HG02763 (cell line): ENCODE data around the gene PLXNB1.
A peak's percentile ranks its signal among the peaks of the same experiment; 100 is the strongest.
"Not testable (repeated sequence)": the region's sequence is repeated elsewhere in the genome, so short reads cannot be mapped to it uniquely, and the experiment has no call there.

Experiments used
- ATAC-seq: cut with Tn5 transposase; IDR thresholded peaks from one replicate; pipeline ENCODE4 v1.9.1; 2021; ENCODE audit warnings: mild to moderate bottlenecking, moderate library complexity; ENCODE audit not compliant: unreplicated experiment

PLXNB1 gene

GRCh38 chr3:48464713-48465221, 34.9 kb upstream of the PLXNB1 start:
- ATAC-seq = no peak

- no peak for ATAC-seq
Observed at GRCh38 chr3:48463703-48464102, 33.8 kb upstream of the PLXNB1 start.

DNA sequence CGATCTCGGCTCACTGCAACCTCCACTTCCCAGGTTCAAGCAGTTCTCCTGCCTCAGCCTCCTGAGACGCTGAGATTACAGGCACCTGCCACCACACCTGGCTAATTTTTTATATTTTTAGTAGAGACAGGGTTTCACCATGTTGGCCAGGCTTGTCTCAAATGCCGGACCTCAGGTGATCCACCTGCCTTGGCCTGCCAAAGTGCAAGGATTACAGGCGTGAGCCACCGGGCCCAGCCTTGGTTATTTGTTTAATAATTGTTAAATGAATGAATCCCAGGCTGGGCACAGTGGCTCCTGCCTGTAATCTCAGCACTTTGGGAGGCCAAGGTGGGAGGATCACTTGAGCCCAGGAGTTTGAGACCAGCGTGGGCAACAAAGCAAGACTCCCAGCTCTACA, 31.9 kb upstream of the PLXNB1 start:
- not testable (repeated sequence) for ATAC-seq

GRCh38 chr3:48460517-48460902, 30.6 kb upstream of the PLXNB1 start:
- no peak for ATAC-seq

GRCh38 chr3:48459773-48460516, 30.1 kb upstream of the PLXNB1 start:
- ATAC-seq = no peak

DNA sequence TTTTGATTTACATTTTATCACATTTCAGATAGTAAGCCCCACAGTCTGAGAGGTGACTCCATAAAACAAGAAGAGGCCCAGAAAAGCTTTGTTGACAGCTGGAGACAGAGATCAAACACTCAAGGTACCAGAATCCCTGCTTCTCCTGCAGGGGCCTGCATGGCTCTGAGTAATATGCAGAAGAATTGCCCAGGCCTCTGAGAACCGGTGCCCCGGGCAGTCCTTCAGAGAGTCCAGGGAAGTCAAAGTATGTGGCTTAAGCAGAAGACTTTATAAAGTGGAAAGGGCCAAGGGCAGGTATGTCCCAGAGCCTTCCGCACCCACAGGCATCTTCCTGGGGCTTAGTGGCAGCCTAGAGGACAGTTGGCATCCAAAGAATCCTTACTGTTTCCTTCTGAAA, 29.4 kb upstream of the PLXNB1 start:
- no peak for ATAC-seq

- ATAC-seq = no peak
Observed at GRCh38 chr3:48456456-48456855, 26.6 kb upstream of the PLXNB1 start.

GRCh38 chr3:48451270-48451669, 21.4 kb upstream of the PLXNB1 start:
- no peak for ATAC-seq

DNA sequence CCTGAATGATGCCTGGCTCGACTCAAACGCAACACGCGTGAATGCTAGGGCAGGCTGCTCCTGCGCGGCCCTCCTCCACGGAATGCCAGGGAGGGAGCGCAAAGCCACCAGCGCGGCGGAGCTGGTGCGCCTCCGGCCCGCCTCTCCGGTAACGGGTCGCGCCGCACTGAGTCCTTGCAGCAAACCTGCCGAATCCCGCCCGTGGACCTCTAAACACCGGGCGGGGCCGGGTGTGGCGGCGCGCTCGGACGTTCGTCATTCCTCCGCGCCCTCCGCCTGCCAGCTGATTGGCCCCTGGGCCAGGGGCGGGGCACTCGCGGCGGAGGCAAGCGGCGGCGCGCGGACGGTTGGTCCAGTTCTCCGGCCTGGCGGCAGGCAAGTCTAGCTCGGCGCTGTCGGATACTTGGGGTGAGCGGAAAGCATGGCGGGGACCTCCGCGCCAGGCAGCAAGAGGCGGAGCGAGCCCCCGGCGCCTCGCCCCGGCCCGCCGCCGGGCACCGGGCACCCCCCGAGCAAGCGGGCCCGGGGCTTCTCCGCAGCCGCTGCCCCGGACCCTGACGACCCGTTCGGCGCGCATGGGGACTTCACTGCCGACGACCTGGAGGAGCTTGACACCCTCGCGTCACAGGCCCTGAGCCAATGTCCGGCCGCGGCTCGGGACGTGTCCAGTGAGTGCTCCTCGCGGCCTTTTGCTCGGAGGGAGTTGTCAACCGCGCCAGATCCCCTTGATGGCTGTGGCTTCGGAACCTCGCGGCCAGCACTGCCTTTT, 16.7 kb upstream of the PLXNB1 start, which contains the start of gene ATRIP:
Gene ATRIP, plus strand, starts transcription at position 313 of the 769 bp plus-strand sequence. Its CDS starts 109 bp downstream, at position 422.
- peak; percentile 90 for ATAC-seq

DNA sequence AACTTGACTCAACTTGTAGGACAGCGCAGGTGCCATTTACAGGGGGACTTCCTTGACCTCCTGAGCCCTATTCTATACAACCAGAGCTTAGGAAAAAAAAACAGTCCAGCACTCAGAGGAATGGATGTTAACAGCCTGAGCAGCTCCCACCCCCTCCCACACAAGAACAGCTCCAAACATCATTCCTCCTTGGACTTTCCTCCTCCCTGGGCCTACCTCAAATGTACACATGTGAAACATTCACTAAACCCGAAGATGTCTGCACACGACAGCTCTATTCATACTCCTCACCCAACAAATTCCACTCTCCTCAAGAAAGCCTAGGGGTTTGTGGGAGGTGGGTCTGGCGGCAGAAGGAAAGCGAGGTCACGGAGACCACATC, 16.1 kb upstream of the PLXNB1 start:
- ATAC-seq = no peak

GRCh38 chr3:48445277-48445882, 15.5 kb upstream of the PLXNB1 start:
- no peak for ATAC-seq

DNA sequence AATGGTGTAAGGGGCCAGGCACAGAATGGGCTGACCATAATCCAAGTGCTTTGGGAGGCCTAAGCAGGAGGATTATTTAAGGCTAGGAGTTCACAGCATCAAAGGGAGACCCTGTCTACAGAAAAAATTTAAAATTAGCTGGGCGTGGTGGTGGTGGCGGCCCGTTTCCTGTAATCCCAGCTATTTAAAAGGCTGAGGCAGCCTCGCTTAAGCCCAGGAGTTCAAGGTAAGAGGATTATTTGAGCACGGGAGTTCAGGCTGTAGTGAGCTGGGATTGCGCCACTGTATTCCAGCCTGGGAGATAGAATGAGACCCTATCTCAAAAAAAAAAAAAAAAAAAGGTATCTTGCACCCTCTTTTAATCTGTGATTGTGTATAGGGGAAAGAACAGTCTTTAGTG, 12.1 kb upstream of the PLXNB1 start:
- ATAC-seq = no peak

DNA sequence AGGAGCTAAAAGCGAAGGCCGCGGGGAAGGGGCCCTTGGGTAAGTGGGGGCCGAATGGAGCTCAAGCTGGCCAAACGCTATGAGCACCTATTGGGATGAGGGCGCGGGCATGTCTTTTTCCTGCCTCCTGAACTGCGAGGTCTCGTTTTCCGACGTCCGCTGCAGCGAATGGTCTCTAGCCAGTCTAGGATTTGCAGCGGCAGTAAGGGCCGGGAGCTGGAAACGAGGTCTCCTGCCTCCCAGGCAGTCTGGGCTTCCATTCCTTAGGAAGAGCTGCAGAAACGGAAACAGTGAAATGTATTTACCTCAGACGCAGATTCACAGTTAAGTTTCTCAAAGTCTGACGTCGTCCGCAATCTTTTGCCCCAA, 10.7 kb upstream of the PLXNB1 start:
- ATAC-seq = no peak

GRCh38 chr3:48439820-48440589, 10.1 kb upstream of the PLXNB1 start, which contains the start of the genes CCDC51 and TMA7:
Gene CCDC51 (minus strand): TSS chr3:48440119. CDS start chr3:48435128, 4,991 bp downstream.
Gene TMA7 (plus strand): TSS chr3:48440257. CDS start chr3:48440297, 40 bp downstream.
- ATAC-seq = peak; percentile 94

DNA sequence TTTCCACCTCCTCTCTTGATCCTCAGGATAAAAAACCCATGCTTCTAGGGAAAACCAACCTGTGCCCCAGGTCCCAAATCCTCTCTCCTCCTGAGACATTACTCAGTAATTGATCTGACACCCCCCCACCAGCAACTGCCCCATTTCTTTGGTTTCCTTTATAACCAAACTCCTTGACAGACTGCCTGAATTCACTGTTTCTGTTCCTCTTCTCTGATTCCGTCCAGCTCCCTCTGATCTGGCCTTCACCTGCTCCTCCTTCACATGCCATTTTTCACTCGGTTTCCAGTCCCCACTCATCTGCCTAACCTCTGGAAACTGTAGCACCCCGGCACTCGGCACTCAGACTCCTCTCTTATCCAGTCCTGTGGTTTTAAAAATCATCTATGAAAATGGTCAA, 7.9 kb upstream of the PLXNB1 start:
- ATAC-seq = no peak

DNA sequence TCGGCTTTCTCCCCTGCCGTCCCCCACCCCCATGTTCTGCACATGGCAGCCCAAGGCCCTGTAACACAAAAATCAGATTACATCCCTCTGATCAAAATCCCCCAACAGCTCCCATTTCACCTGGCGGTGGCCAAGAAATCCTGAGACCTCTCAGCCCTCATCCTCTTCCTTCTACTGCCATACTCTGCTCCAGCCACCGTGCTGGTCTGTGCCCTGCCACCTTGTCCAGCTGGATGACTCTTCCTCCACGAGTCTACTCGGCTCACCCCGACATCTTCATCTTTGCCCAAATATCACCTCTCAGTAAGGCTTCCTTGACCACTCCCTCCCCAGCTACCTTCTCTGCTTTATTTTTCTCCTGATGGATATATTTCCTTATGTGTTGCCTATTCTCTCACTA, 7.0 kb upstream of the PLXNB1 start:
- ATAC-seq = no peak

GRCh38 chr3:48436477-48436787, 6.5 kb upstream of the PLXNB1 start:
- ATAC-seq = no peak

DNA sequence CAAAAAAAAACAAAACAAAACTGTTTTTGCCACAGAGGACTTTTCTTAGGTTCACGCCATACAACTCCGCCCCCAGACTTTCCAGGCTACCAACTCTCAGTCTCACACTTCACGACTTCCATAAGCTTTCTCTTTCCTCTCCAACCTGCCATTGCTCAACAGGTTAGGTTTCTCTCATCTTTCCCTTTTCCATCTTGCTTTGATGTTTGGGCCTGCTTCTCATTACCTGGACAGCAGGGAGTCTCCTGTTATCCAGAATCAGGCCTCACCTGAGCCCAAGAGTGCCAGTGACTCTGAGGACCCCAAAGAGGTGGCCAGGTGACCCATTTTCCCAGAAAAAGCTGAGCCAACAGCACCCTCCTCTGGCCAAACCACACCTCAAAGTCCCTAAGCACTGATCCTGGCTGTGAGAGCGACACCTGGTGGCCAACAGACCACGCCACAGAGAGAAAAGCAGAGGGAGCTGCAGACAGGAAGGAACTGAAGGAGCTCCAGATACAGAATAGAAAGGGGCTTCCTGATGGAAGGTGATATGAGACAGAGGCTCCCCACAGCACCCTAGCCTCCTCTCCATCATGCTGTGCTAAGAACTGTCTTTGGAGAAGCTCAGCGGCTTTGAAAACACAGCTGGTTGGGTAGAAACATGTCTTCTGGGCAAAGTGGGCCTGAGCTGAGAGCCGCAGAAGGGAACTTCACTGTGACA, 6.0 kb upstream of the PLXNB1 start:
- no peak for ATAC-seq

DNA sequence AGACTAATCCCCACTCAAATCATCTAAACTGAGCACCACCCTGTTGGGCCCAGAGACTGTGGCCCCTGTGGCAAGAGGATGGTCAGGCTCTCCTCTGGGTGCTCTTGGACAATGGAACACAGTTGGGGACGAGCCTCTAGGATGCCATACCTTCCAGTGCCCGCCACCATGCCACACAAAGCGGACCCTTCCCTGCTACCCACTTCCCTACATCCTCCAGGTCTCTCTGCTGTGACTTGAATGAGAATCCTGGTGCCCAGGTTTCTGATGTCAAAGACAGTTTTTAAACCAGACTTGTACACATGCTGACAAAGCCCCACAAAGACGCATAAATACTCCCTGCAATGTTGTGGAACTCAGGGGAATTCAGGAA, 5.3 kb upstream of the PLXNB1 start:
- ATAC-seq = no peak

DNA sequence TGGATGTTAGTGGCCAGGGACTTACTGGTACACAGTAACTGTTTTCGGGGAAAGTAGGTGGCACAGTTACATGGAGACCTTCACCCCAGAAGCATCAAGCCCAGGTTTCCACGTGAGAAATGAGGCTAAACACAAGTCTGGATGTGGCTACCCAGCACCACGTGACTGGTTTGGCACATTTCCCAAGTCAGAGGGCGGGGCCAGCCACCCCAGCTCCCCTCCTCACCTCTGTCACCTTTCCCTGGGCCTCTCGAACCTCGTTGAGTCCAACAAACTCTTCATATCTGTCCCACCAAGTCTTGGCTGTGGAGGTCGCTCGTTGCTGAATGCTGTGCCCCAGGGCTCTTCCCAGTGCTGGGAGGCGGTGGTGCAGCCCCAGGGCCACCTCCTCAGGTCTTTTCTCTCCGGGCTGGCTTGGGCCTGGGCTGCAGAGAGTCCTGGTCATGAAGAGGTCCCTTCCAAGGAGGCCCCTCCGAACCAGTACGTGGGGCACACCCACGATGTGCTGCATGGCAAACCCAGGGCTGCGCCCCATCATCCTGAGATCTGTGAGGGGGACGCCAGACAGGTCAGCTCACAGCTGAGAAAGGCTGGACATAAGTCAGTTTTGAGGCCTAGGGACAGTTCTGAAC, 4.8 kb upstream of the PLXNB1 start:
- no peak for ATAC-seq
